ENCODE results near the gene PRICKLE3. TPM values are rescaled to one million over a fixed set of nuclear protein-coding genes. Genes with fewer than 3 reads are reported as not detected.

PRICKLE3 gene
- total RNA-seq, 5 donors from 2014 or later (not counting 1 experiment from before 2014, with no cell fraction given): 5.5 to 15.4 (median 12.6) TPM

- WGBS (ENCODE audit: insufficient coverage): 0% methylated on average over 16 of the region's 35 CpGs
- peak overlapping the region; percentile 42 to 46 for H3K4me3 ChIP-seq (ENCODE audit: control insufficient read depth in 1 of 2, extremely low read depth in 1 of 2, low read length in 1 of 2)
- H3K27me3 ChIP-seq (replicated peaks in 1 of 2; ENCODE audit: control insufficient read depth in 2 of 2, extremely low read depth in 1 of 2, insufficient read depth in 2 of 2, low read length in 1 of 2): no peaks in the 10 kb centered on the region
- H3K9me3 ChIP-seq: no peaks in the 10 kb centered on the region
- ATAC-seq (replicated peaks in 1 of 4): peak; percentile 28 to 42 (median 38)
- peak overlapping the region; percentile 86 for H3K27ac ChIP-seq (ENCODE audit: low read length)
- Mint-ChIP-seq H3K36me3 (no peaks in the 10 kb centered on the region), H3K4me3 (peak overlapping the region; percentile 72 to 86 (median 72)), H3K9me3 (no peaks in the 10 kb centered on the region), H3K27ac (peak overlapping the region; percentile 93 to 97), H3K4me1 (peaks cover 29 to 37% (median 35%) of the 10 kb centered on the region in 3 donors), H3K27me3 (no peaks in the 10 kb centered on the region)
- H3K4me1 ChIP-seq (ENCODE audit: control insufficient read depth in 1 of 2, extremely low read depth in 1 of 2, insufficient read depth in 2 of 2, low read length in 2 of 2): peaks cover 7 to 52% of the 10 kb centered on the region in 2 experiments
- H3K36me3 ChIP-seq (ENCODE audit: control insufficient read depth in 2 of 2, extremely low read depth in 1 of 2, insufficient read depth in 1 of 2, low read length in 1 of 2): no peaks in the 10 kb centered on the region
- DNase-seq: peak in 30 of 35 experiments; percentile 17 to 75 (median 47)
- POLR2A ChIA-PET: interaction anchor here in 1 of 2 donors (1.7 kb wide), 1 partner anchor 24 kb away, joined by 6 read pairs; no protein-coding TSS in a partner anchor
- CTCF ChIA-PET: interaction anchor here in 1 of 2 donors (0.9 to 2.3 kb wide), 3 partner anchors 12 to 26 kb away, joined by 3 to 18 read pairs (median 10); no protein-coding TSS in a partner anchor
Observed at GRCh38 chrX:49166914-49167739, 19.0 kb downstream of the PRICKLE3 start.

DNA sequence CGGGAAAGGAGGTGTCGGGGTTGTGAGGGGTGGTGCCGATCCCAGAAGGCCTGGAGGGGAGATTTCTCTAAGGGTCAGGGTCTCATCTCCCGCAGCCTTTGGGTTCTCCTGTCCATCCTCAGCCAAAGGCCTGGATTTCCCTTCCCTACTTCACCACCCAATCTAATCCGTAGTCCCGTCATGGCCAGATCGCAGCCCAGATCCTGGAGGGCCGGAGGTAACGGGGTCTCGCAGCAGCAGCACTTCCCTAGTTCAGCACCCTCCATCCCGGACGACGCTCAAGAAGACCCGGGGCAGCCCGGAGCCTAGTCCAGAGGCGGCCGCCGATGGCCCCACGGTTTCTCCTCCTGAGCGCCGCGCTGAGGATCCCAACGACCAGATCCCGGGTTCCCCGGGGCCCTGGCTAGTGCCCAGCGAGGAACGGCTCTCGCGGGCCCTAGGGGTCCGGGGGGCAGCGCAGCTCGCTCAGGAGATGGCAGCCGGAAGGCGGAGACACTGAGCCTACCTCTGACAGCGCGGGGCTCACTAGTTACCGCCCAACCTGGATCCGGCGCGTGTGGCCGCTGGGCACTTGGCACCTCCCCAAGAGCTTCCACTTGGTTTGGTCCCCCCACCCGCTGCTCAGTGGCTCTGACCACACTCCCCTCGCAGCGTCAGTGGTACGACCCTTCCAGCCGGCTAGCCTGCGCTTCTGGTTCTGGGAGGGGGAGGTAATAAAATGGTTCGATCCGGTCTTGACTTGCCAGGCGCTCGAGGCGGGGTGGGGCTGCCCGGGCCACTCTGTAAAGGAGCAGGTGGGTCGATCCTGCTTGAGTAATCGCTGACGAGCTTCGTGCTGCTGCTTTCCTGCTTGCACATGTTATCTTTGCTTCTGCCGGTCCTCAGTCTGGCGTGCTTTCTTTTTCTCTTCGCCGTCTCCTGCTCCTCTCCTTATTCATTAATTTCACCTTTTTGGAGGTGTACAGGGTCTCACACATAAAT lies 20.0 kb downstream of the PRICKLE3 start:
- peak overlapping the region; percentile 86 for H3K27ac ChIP-seq (ENCODE audit: low read length)
- peaks cover 29 to 35% (median 34%) of the 10 kb centered on the region in 3 donors for H3K4me1 Mint-ChIP-seq
- ATAC-seq (replicated peaks in 1 of 4) (peak; percentile 61 to 71 (median 63)), DNase-seq (peak; percentile 33 to 79 (median 66))
- no peaks in the 10 kb centered on the region for H3K27me3 Mint-ChIP-seq
- H3K36me3 Mint-ChIP-seq: no peaks in the 10 kb centered on the region
- H3K4me3 Mint-ChIP-seq: peak overlapping the region; percentile 72 to 86 (median 72)
- peak overlapping the region; percentile 42 to 46 for H3K4me3 ChIP-seq (ENCODE audit: control insufficient read depth in 1 of 2, extremely low read depth in 1 of 2, low read length in 1 of 2)
- WGBS (ENCODE audit: insufficient coverage): 6% methylated on average over 25 of the region's 61 CpGs
- peaks cover 7 to 49% of the 10 kb centered on the region in 2 experiments for H3K4me1 ChIP-seq (ENCODE audit: control insufficient read depth in 1 of 2, extremely low read depth in 1 of 2, insufficient read depth in 2 of 2, low read length in 2 of 2)
- ChIA-PET CTCF (interaction anchor here in 1 of 2 donors (0.9 to 2.3 kb wide), 3 partner anchors 11 to 27 kb away, joined by 3 to 18 read pairs (median 10); no protein-coding TSS in a partner anchor), POLR2A (interaction anchor here in 1 of 2 donors (0.7 to 1.7 kb wide), 2 partner anchors 25 to 103 kb away, joined by 4 to 6 read pairs; partner anchors contain the start of gene PPP1R3F)
- H3K9me3 ChIP-seq: no peaks in the 10 kb centered on the region
- no peaks in the 10 kb centered on the region for H3K36me3 ChIP-seq (ENCODE audit: control insufficient read depth in 2 of 2, extremely low read depth in 1 of 2, insufficient read depth in 1 of 2, low read length in 1 of 2)
- H3K9me3 Mint-ChIP-seq: no peaks in the 10 kb centered on the region
- H3K27ac Mint-ChIP-seq: peak overlapping the region; percentile 93 to 97
- H3K27me3 ChIP-seq (replicated peaks in 1 of 2; ENCODE audit: control insufficient read depth in 2 of 2, extremely low read depth in 1 of 2, insufficient read depth in 2 of 2, low read length in 1 of 2): no peaks in the 10 kb centered on the region

GRCh38 chrX:49164589-49165360 lies 21.4 kb downstream of the PRICKLE3 start:
- WGBS (ENCODE audit: insufficient coverage): 96% methylated on average over 15 of the region's 31 CpGs
- Mint-ChIP-seq H3K27me3 (no peaks in the 10 kb centered on the region), H3K4me1 (peaks cover 29 to 35% (median 34%) of the 10 kb centered on the region in 3 donors), H3K9me3 (no peaks in the 10 kb centered on the region), H3K27ac (peak overlapping the region; percentile 83 to 92), H3K36me3 (no peaks in the 10 kb centered on the region), H3K4me3 (peak overlapping the region; percentile 71 to 80 (median 72))
- Histone ChIP-seq H3K4me1 (ENCODE audit: control insufficient read depth in 1 of 2, extremely low read depth in 1 of 2, insufficient read depth in 2 of 2, low read length in 2 of 2) (peaks cover 7 to 49% of the 10 kb centered on the region in 2 experiments), H3K27me3 (replicated peaks in 1 of 2; ENCODE audit: control insufficient read depth in 2 of 2, extremely low read depth in 1 of 2, insufficient read depth in 2 of 2, low read length in 1 of 2) (no peaks in the 10 kb centered on the region), H3K27ac (ENCODE audit: low read length) (no peak overlapping the region), H3K4me3 (ENCODE audit: control insufficient read depth in 1 of 2, extremely low read depth in 1 of 2, low read length in 1 of 2) (no peak overlapping the region), H3K36me3 (ENCODE audit: control insufficient read depth in 2 of 2, extremely low read depth in 1 of 2, insufficient read depth in 1 of 2, low read length in 1 of 2) (no peaks in the 10 kb centered on the region), H3K9me3 (no peaks in the 10 kb centered on the region)
- no peak for ATAC-seq (replicated peaks in 1 of 4)
- ChIA-PET CTCF (interaction anchor here in 1 of 2 donors (0.6 kb wide), 1 partner anchor 21 kb away, joined by 4 read pairs; the partner anchor contains the start of gene PRICKLE3), POLR2A (no interaction called here)
- no peak for DNase-seq

DNA sequence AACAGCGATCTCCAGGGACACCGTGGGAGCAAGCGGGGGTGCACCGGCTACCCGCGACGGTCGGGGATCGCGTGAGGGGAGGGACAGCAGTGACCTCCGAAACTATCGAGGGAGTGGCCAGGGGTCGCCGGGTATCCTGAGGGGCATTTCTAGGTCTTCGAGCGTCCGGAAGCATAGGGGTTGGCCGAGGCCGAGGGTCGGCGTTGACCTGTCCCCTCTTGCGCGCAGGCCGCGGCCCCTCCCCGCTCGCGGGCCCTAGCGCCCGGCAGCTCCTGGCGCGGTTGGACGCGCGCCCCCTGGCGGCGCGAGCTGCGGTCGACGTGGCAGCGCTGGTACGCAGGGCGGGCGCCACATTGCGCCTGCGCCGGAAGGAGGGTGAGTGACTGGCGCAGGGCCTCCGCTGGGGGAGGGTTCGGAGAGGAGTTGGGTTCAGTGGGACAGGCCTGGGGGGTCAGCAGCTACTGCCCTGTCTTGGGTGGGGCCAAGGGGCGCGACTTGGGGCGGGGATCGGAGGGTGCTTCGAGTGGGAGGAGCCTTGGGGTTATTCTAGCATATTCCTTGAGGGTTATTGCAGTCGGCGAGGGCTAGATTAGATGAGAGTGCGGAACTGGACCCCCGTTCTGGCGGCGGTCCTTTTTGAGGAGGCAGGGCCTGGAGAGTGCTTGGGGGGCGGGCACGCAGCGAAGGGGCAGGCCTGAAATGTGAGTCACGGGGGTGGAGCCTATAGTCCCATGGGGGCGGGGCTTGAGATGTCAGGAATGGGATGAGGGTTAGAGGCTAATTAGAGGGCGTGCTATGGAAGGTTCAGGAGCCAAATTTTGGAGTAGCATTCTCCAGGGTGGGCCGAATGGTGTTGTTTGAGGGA lies 22.4 kb downstream of the PRICKLE3 start:
- DNase-seq (peak; percentile 63 to 91 (median 75)), ATAC-seq (replicated peaks in 1 of 4) (peak; percentile 66 to 75 (median 68))
- Histone ChIP-seq H3K27ac (ENCODE audit: low read length) (peak overlapping the region; percentile 83), H3K9me3 (no peaks in the 10 kb centered on the region), H3K36me3 (ENCODE audit: control insufficient read depth in 2 of 2, extremely low read depth in 1 of 2, insufficient read depth in 1 of 2, low read length in 1 of 2) (no peaks in the 10 kb centered on the region), H3K27me3 (replicated peaks in 1 of 2; ENCODE audit: control insufficient read depth in 2 of 2, extremely low read depth in 1 of 2, insufficient read depth in 2 of 2, low read length in 1 of 2) (no peaks in the 10 kb centered on the region), H3K4me1 (ENCODE audit: control insufficient read depth in 1 of 2, extremely low read depth in 1 of 2, insufficient read depth in 2 of 2, low read length in 2 of 2) (peaks cover 7 to 49% of the 10 kb centered on the region in 2 experiments), H3K4me3 (ENCODE audit: control insufficient read depth in 1 of 2, extremely low read depth in 1 of 2, low read length in 1 of 2) (peak overlapping the region; percentile 29 to 44)
- CTCF ChIA-PET: interaction anchor here in 1 of 2 donors (0.6 to 1.1 kb wide), 2 partner anchors 26 to 27 kb away, joined by 3 to 5 read pairs; no protein-coding TSS in a partner anchor
- Mint-ChIP-seq H3K27me3 (no peaks in the 10 kb centered on the region), H3K36me3 (no peaks in the 10 kb centered on the region), H3K27ac (peak overlapping the region; percentile 83 to 92), H3K4me3 (peak overlapping the region; percentile 71 to 80 (median 72)), H3K4me1 (peaks cover 29 to 30% (median 30%) of the 10 kb centered on the region in 3 donors), H3K9me3 (no peaks in the 10 kb centered on the region)
- 1% methylated on average over 53 of the region's 69 CpGs for WGBS (ENCODE audit: insufficient coverage)
- POLR2A ChIA-PET: no interaction called here

DNA sequence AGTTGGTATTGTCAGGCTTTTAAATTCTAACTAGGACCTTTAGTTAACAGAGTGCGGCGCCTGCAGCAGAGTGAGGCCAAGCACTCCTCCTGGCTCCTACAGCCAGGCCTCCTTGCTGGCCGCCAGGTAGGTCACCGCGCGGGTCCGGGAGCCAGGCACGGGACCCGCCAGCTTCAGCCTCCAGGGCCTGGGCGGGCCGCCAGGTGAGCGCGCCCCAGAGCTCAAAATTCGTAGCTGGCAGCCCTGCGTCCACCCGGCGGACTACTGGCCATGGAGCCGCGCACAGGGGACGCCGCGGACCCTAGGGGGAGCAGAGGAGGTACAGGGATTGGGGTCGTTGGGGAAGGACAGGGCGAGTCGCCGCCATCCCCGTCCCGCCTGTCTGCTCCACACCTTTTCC lies 23.6 kb downstream of the PRICKLE3 start, which contains the start of gene MAGIX:
TSS of gene MAGIX (plus strand) at position 139 of the 400 bp plus-strand sequence. CDS start at position 271, 132 bp downstream.
- H3K27ac Mint-ChIP-seq: peak within 1 kb of the TSS; percentile 31 to 39
- H3K27ac ChIP-seq (ENCODE audit: low read length): no peak within 1 kb of the TSS
- ChIA-PET CTCF (no interaction called here), POLR2A (no interaction called here)
- no peaks in the 10 kb centered on the region for H3K9me3 ChIP-seq
- 93% methylated on average over 2 of the region's 28 CpGs for whole genome bisulfite sequencing (ENCODE audit: insufficient coverage)
- H3K36me3 Mint-ChIP-seq: no peaks in the 10 kb centered on the region
- H3K27me3 Mint-ChIP-seq: no peaks in the 10 kb centered on the region
- no peaks in the 10 kb centered on the region for H3K36me3 ChIP-seq (ENCODE audit: control insufficient read depth in 2 of 2, extremely low read depth in 1 of 2, insufficient read depth in 1 of 2, low read length in 1 of 2)
- peaks cover 25 to 26% (median 26%) of the 10 kb centered on the region in 3 donors for H3K4me1 Mint-ChIP-seq
- no peaks in the 10 kb centered on the region for H3K9me3 Mint-ChIP-seq
- DNase-seq (no peak), ATAC-seq (replicated peaks in 1 of 4) (no peak)
- H3K4me1 ChIP-seq (ENCODE audit: control insufficient read depth in 1 of 2, extremely low read depth in 1 of 2, insufficient read depth in 2 of 2, low read length in 2 of 2): peaks cover 6 to 40% of the 10 kb centered on the region in 2 experiments
- no peaks in the 10 kb centered on the region for H3K27me3 ChIP-seq (replicated peaks in 1 of 2; ENCODE audit: control insufficient read depth in 2 of 2, extremely low read depth in 1 of 2, insufficient read depth in 2 of 2, low read length in 1 of 2)
- peak within 1 kb of the TSS; percentile 29 to 42 for H3K4me3 ChIP-seq (ENCODE audit: control insufficient read depth in 1 of 2, extremely low read depth in 1 of 2, low read length in 1 of 2)
- H3K4me3 Mint-ChIP-seq: peak within 1 kb of the TSS; percentile 63 to 72 (median 64)

All from T-cell (primary cell).